ENCODE results near the gene SIRPD. TPM values are rescaled to one million over a fixed set of nuclear protein-coding genes. Genes with fewer than 3 reads are reported as not detected.

The SIRPD gene
- total and polyA plus RNA-seq, 4 donors: 0.28 to 1.9 (median 0.80) TPM

DNA sequence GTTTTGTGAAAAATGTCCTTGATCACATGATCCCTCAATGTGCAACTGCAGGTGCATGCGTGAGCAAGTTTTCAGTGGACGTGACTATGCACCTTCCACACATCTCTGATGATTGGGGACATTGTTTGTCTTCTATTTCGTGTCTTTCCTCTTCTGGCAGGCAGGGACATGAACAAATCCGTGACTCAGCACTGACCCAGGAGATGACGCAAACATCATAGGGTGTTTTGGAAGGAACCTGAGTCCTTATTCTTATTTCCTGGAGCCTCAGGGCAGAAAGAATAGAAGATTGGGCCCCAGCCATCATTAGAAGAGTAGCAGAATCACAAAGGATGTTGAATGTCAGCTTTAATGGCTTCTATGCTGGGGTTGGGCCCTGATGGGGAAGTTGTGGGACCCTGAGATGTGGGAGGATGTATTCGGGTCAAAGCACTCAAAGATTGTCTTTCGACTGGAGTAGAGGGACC, 11.9 kb upstream of the SIRPD start:
- Histone ChIP-seq H3K27ac (ENCODE audit: low read depth in 1 of 2, low read length in 1 of 2) (no peak overlapping the region), H3K4me3 (no peak overlapping the region), H3K36me3 (ENCODE audit: control insufficient read depth in 4 of 4, insufficient read depth in 4 of 4, low read length in 4 of 4) (no peaks in the 10 kb centered on the region), H3K4me1 (ENCODE audit: control insufficient read depth in 5 of 5, insufficient read depth in 5 of 5, low read length in 5 of 5) (no peaks in the 10 kb centered on the region), H3K27me3 (ENCODE audit: control insufficient read depth in 3 of 3, insufficient read depth in 3 of 3, low read length in 2 of 3) (peaks cover 0 to 3% (median 2%) of the 10 kb centered on the region in 3 donors), H3K9me3 (ENCODE audit: control insufficient read depth in 4 of 4, insufficient read depth in 3 of 4, low read length in 3 of 4) (no peaks in the 10 kb centered on the region), H3K9ac (ENCODE audit: insufficient read depth in 1 of 2, low read length in 2 of 2) (no peak overlapping the region)
- WGBS, 2 donors: 34 to 67% methylated on average over 7 of the region's 7 CpGs
- ATAC-seq (ENCODE audit: insufficient read depth, low FRiP score) (no peak), DNase-seq (peak in 1 of 3 donors; percentile 4)
- TF ChIP-seq, protein P1, sequence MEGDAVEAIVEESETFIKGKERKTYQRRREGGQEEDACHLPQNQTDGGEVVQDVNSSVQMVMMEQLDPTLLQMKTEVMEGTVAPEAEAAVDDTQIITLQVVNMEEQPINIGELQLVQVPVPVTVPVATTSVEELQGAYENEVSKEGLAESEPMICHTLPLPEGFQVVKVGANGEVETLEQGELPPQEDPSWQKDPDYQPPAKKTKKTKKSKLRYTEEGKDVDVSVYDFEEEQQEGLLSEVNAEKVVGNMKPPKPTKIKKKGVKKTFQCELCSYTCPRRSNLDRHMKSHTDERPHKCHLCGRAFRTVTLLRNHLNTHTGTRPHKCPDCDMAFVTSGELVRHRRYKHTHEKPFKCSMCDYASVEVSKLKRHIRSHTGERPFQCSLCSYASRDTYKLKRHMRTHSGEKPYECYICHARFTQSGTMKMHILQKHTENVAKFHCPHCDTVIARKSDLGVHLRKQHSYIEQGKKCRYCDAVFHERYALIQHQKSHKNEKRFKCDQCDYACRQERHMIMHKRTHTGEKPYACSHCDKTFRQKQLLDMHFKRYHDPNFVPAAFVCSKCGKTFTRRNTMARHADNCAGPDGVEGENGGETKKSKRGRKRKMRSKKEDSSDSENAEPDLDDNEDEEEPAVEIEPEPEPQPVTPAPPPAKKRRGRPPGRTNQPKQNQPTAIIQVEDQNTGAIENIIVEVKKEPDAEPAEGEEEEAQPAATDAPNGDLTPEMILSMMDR (IDR thresholded peaks at IDR 0.05; ENCODE audit: control extremely low read depth, extremely low read depth): no peak

DNA sequence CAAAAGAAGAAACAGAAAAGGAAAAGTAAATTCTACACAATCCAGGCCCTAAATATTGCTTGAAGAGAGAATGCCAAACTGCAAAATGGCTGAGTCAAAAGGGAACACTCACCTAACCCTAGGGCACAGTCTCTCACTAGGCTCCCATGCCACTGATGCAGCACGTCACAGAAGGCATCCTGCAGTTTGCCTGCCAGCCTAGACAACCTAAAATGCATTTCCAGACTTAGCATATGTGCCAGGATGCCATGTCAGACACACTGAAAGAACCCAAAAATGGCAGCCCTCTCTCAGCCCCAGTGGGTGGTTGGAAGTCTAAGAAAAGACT, 10.6 kb upstream of the SIRPD start:
- no peak overlapping the region for H3K9ac ChIP-seq (ENCODE audit: insufficient read depth in 1 of 2, low read length in 2 of 2)
- H3K4me1 ChIP-seq (ENCODE audit: control insufficient read depth in 5 of 5, insufficient read depth in 5 of 5, low read length in 5 of 5): no peaks in the 10 kb centered on the region
- H3K27me3 ChIP-seq (ENCODE audit: control insufficient read depth in 3 of 3, insufficient read depth in 3 of 3, low read length in 2 of 3): peaks cover 0 to 3% (median 2%) of the 10 kb centered on the region in 3 donors
- H3K36me3 ChIP-seq (ENCODE audit: control insufficient read depth in 4 of 4, insufficient read depth in 4 of 4, low read length in 4 of 4): no peaks in the 10 kb centered on the region
- no peak overlapping the region for H3K4me3 ChIP-seq
- no peak overlapping the region for H3K27ac ChIP-seq (ENCODE audit: low read depth in 1 of 2, low read length in 1 of 2)
- WGBS, 2 donors: 74 to 85% methylated on average over 1 of the region's 1 CpG
- H3K9me3 ChIP-seq (ENCODE audit: control insufficient read depth in 4 of 4, insufficient read depth in 3 of 4, low read length in 3 of 4): no peaks in the 10 kb centered on the region
- TF ChIP-seq, protein P1 (IDR thresholded peaks at IDR 0.05; ENCODE audit: control extremely low read depth, extremely low read depth): no peak
- ATAC-seq (ENCODE audit: insufficient read depth, low FRiP score) (no peak), DNase-seq (no peak)

DNA sequence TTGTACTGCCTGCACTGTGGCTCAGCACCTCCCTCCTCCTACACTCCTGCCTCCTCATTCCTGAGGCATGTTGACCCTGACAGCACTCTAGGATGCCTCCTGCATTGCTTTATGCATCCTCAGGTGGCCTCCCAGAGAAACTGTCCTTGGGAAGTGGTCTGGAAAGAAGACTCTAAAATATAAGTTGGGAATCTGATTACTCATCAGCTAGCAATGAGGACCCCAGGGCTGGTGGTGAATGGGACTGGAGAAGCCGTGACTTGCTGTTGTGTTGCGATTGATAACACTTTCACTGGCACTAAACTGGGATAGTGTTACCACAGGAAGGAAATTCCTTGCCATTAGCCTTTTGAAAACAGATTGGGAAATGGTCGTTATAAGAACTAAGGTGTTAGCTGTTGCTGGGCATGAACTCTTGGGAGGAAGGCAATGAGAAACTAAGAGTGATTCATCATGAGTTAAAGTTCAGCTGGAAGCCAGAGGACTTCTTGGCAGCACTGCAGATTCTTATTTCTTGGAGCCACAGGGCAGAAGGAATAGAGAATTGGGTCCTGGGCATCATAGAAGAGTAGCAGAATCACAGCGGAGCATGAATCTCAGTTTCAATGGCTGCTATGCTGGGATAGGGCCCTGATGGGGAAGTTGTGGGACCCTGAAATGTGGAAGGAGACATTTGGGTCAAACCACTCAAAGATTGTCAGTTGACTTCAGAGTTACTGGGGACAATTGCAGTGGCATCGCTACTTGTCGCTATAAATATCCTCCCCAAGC, 10.1 kb upstream of the SIRPD start:
- Histone ChIP-seq H3K36me3 (ENCODE audit: control insufficient read depth in 4 of 4, insufficient read depth in 4 of 4, low read length in 4 of 4) (no peaks in the 10 kb centered on the region), H3K9ac (ENCODE audit: insufficient read depth in 1 of 2, low read length in 2 of 2) (no peak overlapping the region), H3K4me3 (no peak overlapping the region), H3K27me3 (ENCODE audit: control insufficient read depth in 3 of 3, insufficient read depth in 3 of 3, low read length in 2 of 3) (peaks cover 0 to 3% (median 2%) of the 10 kb centered on the region in 3 donors), H3K4me1 (ENCODE audit: control insufficient read depth in 5 of 5, insufficient read depth in 5 of 5, low read length in 5 of 5) (no peaks in the 10 kb centered on the region), H3K9me3 (ENCODE audit: control insufficient read depth in 4 of 4, insufficient read depth in 3 of 4, low read length in 3 of 4) (no peaks in the 10 kb centered on the region), H3K27ac (ENCODE audit: low read depth in 1 of 2, low read length in 1 of 2) (no peak overlapping the region)
- ATAC-seq (ENCODE audit: insufficient read depth, low FRiP score) (no peak), DNase-seq (peak in 1 of 3 donors; percentile 1)
- 54 to 68% methylated on average over 6 of the region's 6 CpGs for WGBS, 2 donors
- TF ChIP-seq, protein P1 (IDR thresholded peaks at IDR 0.05; ENCODE audit: control extremely low read depth, extremely low read depth): no peak

Data from lung (tissue), 12 donors.